NCI-H187 (cell line): ENCODE results near the gene CATSPER3.

Experiments used
- DNase-seq, 2 experiments: peaks; one replicate each; lab custom pipeline; 2025; lab: John Stamatoyannopoulos, UW

CATSPER3 gene

GRCh38 chr5:135029477-135030122, 61.9 kb downstream of the CATSPER3 start:
- DNase-seq: no peak

GRCh38 chr5:135030123-135030955, 62.6 kb downstream of the CATSPER3 start:
- DNase-seq: no peak

- DNase-seq: no peak
Observed at GRCh38 chr5:135030956-135031812, 63.5 kb downstream of the CATSPER3 start.

GRCh38 chr5:135031813-135032694, 64.3 kb downstream of the CATSPER3 start:
- DNase-seq: no peak

- no peak for DNase-seq
Observed at GRCh38 chr5:135032695-135032998, 64.9 kb downstream of the CATSPER3 start.

- no peak for DNase-seq
Observed at GRCh38 chr5:135032999-135033861, 65.5 kb downstream of the CATSPER3 start.

GRCh38 chr5:135033901-135034235, 66.2 kb downstream of the CATSPER3 start, which contains the start of gene PITX1:
TSS of gene PITX1 (minus strand) at chr5:135034228. CDS start at chr5:135033881, 347 bp downstream.
- DNase-seq: no peak

- peak in 1 of 2 experiments; percentile 24 for DNase-seq
Observed at GRCh38 chr5:135034236-135034962, 66.7 kb downstream of the CATSPER3 start.

GRCh38 chr5:135034963-135035677, 67.4 kb downstream of the CATSPER3 start:
- no peak for DNase-seq

GRCh38 chr5:135035678-135036030, 67.9 kb downstream of the CATSPER3 start:
- no peak for DNase-seq

- no peak for DNase-seq
Observed at GRCh38 chr5:135036405-135036804, 68.7 kb downstream of the CATSPER3 start.

- DNase-seq: no peak
Observed at GRCh38 chr5:135037519-135038204, 70.0 kb downstream of the CATSPER3 start.

- no peak for DNase-seq
Observed at GRCh38 chr5:135038205-135038812, 70.6 kb downstream of the CATSPER3 start.

- DNase-seq: no peak
Observed at GRCh38 chr5:135038813-135039270, 71.1 kb downstream of the CATSPER3 start.

- DNase-seq: no peak
Observed at GRCh38 chr5:135039271-135040033, 71.7 kb downstream of the CATSPER3 start.

- DNase-seq: no peak
Observed at GRCh38 chr5:135040034-135040332, 72.3 kb downstream of the CATSPER3 start.

- no peak for DNase-seq
Observed at GRCh38 chr5:135040333-135041144, 72.8 kb downstream of the CATSPER3 start.
